Endothelial cell of umbilical vein (primary cell): ENCODE data around the gene PUS3. TPM values are rescaled to one million over a fixed set of nuclear protein-coding genes. Genes with fewer than 3 reads are reported as not detected.

ENCODE experiments used
- BruUV-seq: library from RNA; stranded (reverse); fragments of 400-500 nt; replicated peaks from 2 replicates; lab custom pipeline; 2021; lab: Mats Ljungman, UMichigan
- CTCF ChIA-PET: fragments of 300-600, 350-600 bp; sonication (Branson Sonifier 250); formaldehyde crosslinking; loops from one replicate; lab custom pipeline; 2021; ENCODE audit warnings: antibody characterized with exemption, inconsistent platforms; lab: Charles Lee
- POLR2A ChIA-PET: fragments of 300-600, 350-600 bp; sonication (Branson Sonifier 250); formaldehyde crosslinking; loops from one replicate; lab custom pipeline; 2021; ENCODE audit warnings: antibody characterized with exemption, inconsistent platforms; lab: Charles Lee
- DNase-seq: peaks from one replicate; pipeline ENCODE4 v3.0.0-alpha.2; 2011; ENCODE audit warnings: low read depth, low spot score
- FAIRE-seq: peaks from 2 replicates; lab custom pipeline; 2011; peaks lifted over from hg19 to GRCh38; lab: Jason Lieb, UNC
- H2AFZ ChIP-seq: 2 replicates; pipeline ENCODE4 v1.6.0; 2012; ENCODE audit warnings: low read depth, low read length, control low read depth, inconsistent platforms
- H3K27ac ChIP-seq: 2 replicates; pipeline ENCODE4 v1.5.1; 2011; ENCODE audit warnings: low read depth, mild to moderate bottlenecking, control low read depth, low read length, moderate library complexity; ENCODE audit not compliant: insufficient read depth
- H3K27me3 ChIP-seq, 2 experiments: 2 replicates each; pipeline versions ENCODE4 v1.6.0 to v1.6.1; 2011; ENCODE audit warnings: low read length in 2 of 2, mixed read lengths in 1 of 2; ENCODE audit not compliant: control insufficient read depth in 2 of 2, insufficient read depth in 2 of 2
- H3K36me3 ChIP-seq, 2 experiments: 2 replicates in 1 of 2; 3 replicates in 1 of 2; pipeline ENCODE4 v1.5.1; 2011; ENCODE audit warnings: low read length in 2 of 2, mild to moderate bottlenecking in 1 of 2, moderate library complexity in 1 of 2; ENCODE audit not compliant: control insufficient read depth in 2 of 2, insufficient read depth in 2 of 2; ENCODE audit errors: extremely low read depth in 1 of 2
- H3K4me1 ChIP-seq: 3 replicates; pipeline ENCODE4 v1.5.1; 2011; ENCODE audit warnings: mild to moderate bottlenecking, low read length; ENCODE audit not compliant: control insufficient read depth, insufficient read depth; ENCODE audit errors: extremely low read depth
- H3K4me2 ChIP-seq: 2 replicates; pipeline ENCODE4 v1.6.1; 2011; ENCODE audit warnings: low read length, control low read depth, mixed read lengths; ENCODE audit not compliant: insufficient read depth
- H3K4me3 ChIP-seq, 3 experiments: fragments of 200-600 bp in 1 of 3; sonication (generic), shearing (Covaris generic) in 1 of 3; replicated peaks in 1 of 3; 2 replicates each; pipeline ENCODE4 v1.5.1; 2011 to 2016; ENCODE audit warnings: control low read depth in 3 of 3, low read length in 3 of 3, mild to moderate bottlenecking in 2 of 3, inconsistent platforms in 1 of 3, low read depth in 1 of 3, moderate library complexity in 1 of 3; ENCODE audit not compliant: insufficient read depth in 1 of 3
- H3K79me2 ChIP-seq: 2 replicates; pipeline ENCODE4 v1.6.0; 2012; ENCODE audit warnings: low read length, inconsistent platforms; ENCODE audit not compliant: control insufficient read depth, insufficient read depth
- H3K9ac ChIP-seq: replicated peaks from 2 replicates; pipeline ENCODE3; 2011; ENCODE audit warnings: low read length, control low read depth; ENCODE audit not compliant: insufficient read depth; ENCODE audit errors: extremely low read depth
- H3K9me1 ChIP-seq: replicated peaks from 3 replicates; pipeline ENCODE4 v1.6.0; 2011; ENCODE audit warnings: mild to moderate bottlenecking, low read length; ENCODE audit not compliant: control insufficient read depth, insufficient read depth; ENCODE audit errors: extremely low read depth
- H3K9me3 ChIP-seq: replicated peaks from 2 replicates; pipeline ENCODE4 v1.5.1; 2012; ENCODE audit warnings: low read length, inconsistent platforms; ENCODE audit not compliant: control insufficient read depth, insufficient read depth
- H4K20me1 ChIP-seq: replicated peaks from 2 replicates; pipeline ENCODE3; 2011; ENCODE audit warnings: mild to moderate bottlenecking, low read length; ENCODE audit not compliant: control insufficient read depth, insufficient read depth; ENCODE audit errors: extremely low read depth
- EZH2 ChIP-seq: IDR thresholded peaks from 2 replicates; pipeline ENCODE4 v1.6.1; 2012; ENCODE audit warnings: borderline replicate concordance, low read depth, mild to moderate bottlenecking, moderate library complexity, low read length, inconsistent platforms; ENCODE audit not compliant: severe bottlenecking
- FOS ChIP-seq: IDR thresholded peaks from 2 replicates; pipeline ENCODE4 v1.6.1; 2011; ENCODE audit warnings: mild to moderate bottlenecking, low read length, moderate library complexity, borderline replicate concordance; ENCODE audit not compliant: insufficient read depth
- MAX ChIP-seq: IDR thresholded peaks from 2 replicates; pipeline ENCODE4 v1.6.1; 2011; ENCODE audit not compliant: insufficient read depth, insufficient read length
- MYC ChIP-seq: IDR thresholded peaks from one replicate; pipeline ENCODE4 v1.6.1; 2011; ENCODE audit warnings: mild to moderate bottlenecking, low read depth, low read length
- POLR2A ChIP-seq: IDR thresholded peaks from 2 replicates; pipeline ENCODE4 v1.6.1; 2012; ENCODE audit warnings: low read depth, mild to moderate bottlenecking, control low read depth, low read length
- dilution Hi-C: fragments of 300-500 bp; cut with MboI; formaldehyde crosslinking; loops from one replicate; pipeline ENCODE4 v1.15.0; 2019; ENCODE audit warnings: low sequenced_read_pairs; ENCODE audit not compliant: extremely low pct_ligation_motif_present
- intact Hi-C: fragments of 100-400 bp; cut with micrococcal nuclease; formaldehyde crosslinking; loops from one replicate; pipeline ENCODE4 v1.10.0; 2022
- polyA plus RNA-seq, 4 experiments: library from polyadenylated mRNA; depleted of rRNA in 3 of 4; stranded (reverse) in 3 of 4; unstranded in 1 of 4; fragments of >200 nt; gene quantifications; 2 replicates each; pipeline versions ENCODE4 v1.2.1 to v1.2.3, GENCODE V29; 2011 to 2012; ENCODE audit warnings: missing spikeins in 1 of 4
- total RNA-seq: library from RNA; stranded (reverse); gene quantifications from 2 replicates; pipeline ENCODE4 v1.2.3, GENCODE V29; 2021

The PUS3 gene
- total and polyA plus RNA-seq, 2 donors (not counting 3 experiments of a cell fraction or from before 2014, with no cell fraction given) = 5.1 to 10.3 TPM

GRCh38 chr11:125933030-125933813 lies 30.2 kb upstream of the PUS3 start:
- no peak for DNase-seq
- FAIRE-seq = no peak
- CTCF ChIA-PET = interaction anchor here (0.8 to 0.9 kb wide), 2 partner anchors 9 to 261 kb away, joined by 3 to 4 read pairs; no protein-coding TSS in a partner anchor

DNA sequence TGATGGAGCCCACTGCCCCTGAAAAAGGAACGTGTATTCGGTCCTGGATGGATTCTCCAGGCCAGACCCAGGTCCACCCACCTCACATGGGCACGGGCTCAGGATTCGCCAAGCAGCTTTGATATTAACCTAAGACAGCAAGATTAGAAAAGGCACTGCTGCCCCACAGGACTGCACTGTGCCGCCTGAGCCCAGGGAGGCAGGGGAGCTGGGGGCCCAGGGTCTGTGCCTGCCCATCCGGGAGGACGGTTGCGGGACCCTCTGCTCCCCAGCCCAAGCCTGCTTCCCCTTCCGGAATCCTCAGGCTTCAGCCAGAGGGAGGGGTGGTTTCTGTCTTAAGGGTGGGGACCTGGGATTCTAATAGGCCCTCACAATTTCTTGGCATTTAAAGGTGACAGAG lies 29.3 kb upstream of the PUS3 start:
- no peak overlapping the region for H3K27ac ChIP-seq
- H3K9me1 ChIP-seq = no peaks in the 10 kb centered on the region
- H3K79me2 ChIP-seq = no peaks in the 10 kb centered on the region
- no peak overlapping the region for H3K4me3 ChIP-seq
- H3K4me2 ChIP-seq = no peak overlapping the region
- no peak for DNase-seq
- no TSS peak for BruUV-seq
- no peak overlapping the region for H3K9ac ChIP-seq
- FAIRE-seq = no peak
- intact Hi-C loops = no loop called here
- POLR2A ChIA-PET = no interaction called here
- no peaks in the 10 kb centered on the region for H3K9me3 ChIP-seq
- H3K4me1 ChIP-seq = no peaks in the 10 kb centered on the region
- TF ChIP-seq EZH2 (no peak), POLR2A (no peak), MYC (no peak)
- H3K36me3 ChIP-seq = no peaks in the 10 kb centered on the region
- peaks cover 0 to 2% of the 10 kb centered on the region in 2 experiments for H3K27me3 ChIP-seq
- no peaks in the 10 kb centered on the region for H4K20me1 ChIP-seq
- no peak overlapping the region for H2AFZ ChIP-seq
- CTCF ChIA-PET = no interaction called here
- dilution Hi-C loops = no loop called here

More at GRCh38 chr11:125933030-125933813, 30.2 kb upstream of the PUS3 start:
- Histone ChIP-seq H3K4me1 (no peaks in the 10 kb centered on the region), H3K36me3 (no peaks in the 10 kb centered on the region), H3K4me3 (no peak overlapping the region), H3K27ac (no peak overlapping the region), H3K27me3 (peaks cover 0 to 2% of the 10 kb centered on the region in 2 experiments), H3K4me2 (no peak overlapping the region), H3K9me3 (no peaks in the 10 kb centered on the region), H3K9ac (no peak overlapping the region), H3K79me2 (no peaks in the 10 kb centered on the region), H3K9me1 (no peaks in the 10 kb centered on the region), H2AFZ (no peak overlapping the region), H4K20me1 (no peaks in the 10 kb centered on the region)
- intact Hi-C loops = no loop called here
- dilution Hi-C loops = no loop called here
- no peak for TF ChIP-seq MAX
- TF ChIP-seq POLR2A = no peak
- TF ChIP-seq MYC = no peak
- TF ChIP-seq EZH2 = no peak
- TF ChIP-seq FOS = no peak
- BruUV-seq = no TSS peak
- POLR2A ChIA-PET = no interaction called here
